ENCODE data around the gene ITGB4.
"Not testable (repeated sequence)": the region's sequence is repeated elsewhere in the genome, so short reads cannot be mapped to it uniquely, and the experiment has no call there.

ITGB4 gene

GRCh38 chr17:75754378-75755204 lies 33.3 kb downstream of the ITGB4 start:
- DNase-seq, result no peak

- DNase-seq, result no peak
Measured at GRCh38 chr17:75755205-75755901, 34.1 kb downstream of the ITGB4 start.

GRCh38 chr17:75755990-75756389 lies 34.7 kb downstream of the ITGB4 start:
- DNase-seq, result no peak

- DNase-seq, result no peak
Measured at GRCh38 chr17:75756451-75757085, 35.3 kb downstream of the ITGB4 start.

- DNase-seq, result no peak
Measured at GRCh38 chr17:75757086-75757681, 35.9 kb downstream of the ITGB4 start.

- DNase-seq, result no peak
Measured at GRCh38 chr17:75758131-75758905, 37.1 kb downstream of the ITGB4 start.

GRCh38 chr17:75759457-75759856 lies 38.2 kb downstream of the ITGB4 start:
- DNase-seq, result no peak

GRCh38 chr17:75759978-75760640 lies 38.9 kb downstream of the ITGB4 start:
- DNase-seq, result not testable (repeated sequence)

GRCh38 chr17:75762513-75763268 lies 41.4 kb downstream of the ITGB4 start:
- DNase-seq, result no peak

- DNase-seq, result no peak
Measured at GRCh38 chr17:75763269-75763607, 42.0 kb downstream of the ITGB4 start.

- no peak for DNase-seq
Measured at GRCh38 chr17:75763613-75764416, 42.6 kb downstream of the ITGB4 start.

- DNase-seq, result no peak
Measured at GRCh38 chr17:75764417-75764710, 43.1 kb downstream of the ITGB4 start.

GRCh38 chr17:75764711-75765421 lies 43.6 kb downstream of the ITGB4 start, which contains the start of gene GALK1:
GALK1 (minus strand) TSS chr17:75765192; CDS start chr17:75765136, 56 bp downstream.
- DNase-seq, result peak; percentile 71 to 76

GRCh38 chr17:75765981-75766380 lies 44.7 kb downstream of the ITGB4 start:
- DNase-seq, result no peak

GRCh38 chr17:75767881-75768280 lies 46.6 kb downstream of the ITGB4 start:
- no peak for DNase-seq

- no peak for DNase-seq
Measured at GRCh38 chr17:75769536-75769935, 48.3 kb downstream of the ITGB4 start.

GRCh38 chr17:75771334-75772281 lies 50.3 kb downstream of the ITGB4 start:
- DNase-seq, result no peak

GRCh38 chr17:75773121-75773807 lies 52.0 kb downstream of the ITGB4 start:
- DNase-seq, result no peak
